K562 (cell line): Measurements from ENCODE around the gene CACNA1C.

Experiments
- ARID4B ChIP-seq: sonication (generic); formaldehyde crosslinking; IDR thresholded peaks from 2 replicates; pipeline ENCODE4 v1.8.0; 2022; ENCODE audit warnings: mild to moderate bottlenecking, missing genetic modification reagents
- EGR1 ChIP-seq: fragments of 450-650 bp; conservative IDR thresholded peaks from 2 replicates; pipeline ENCODE4 v1.6.1; 2017; ENCODE audit warnings: mild to moderate bottlenecking
- GATAD2A ChIP-seq: fragments of 450-650 bp; IDR thresholded peaks from 2 replicates; pipeline ENCODE4 v1.6.1; 2017
- SMAD3 ChIP-seq: fragments of 450-650 bp; formaldehyde crosslinking; conservative IDR thresholded peaks from 2 replicates; pipeline ENCODE4 v1.4.0; 2020; ENCODE audit warnings: mild to moderate bottlenecking
- ZFP30 ChIP-seq: fragments of 250-450 bp; sonication (Bioruptor Pico); IDR thresholded peaks from 2 replicates; pipeline ENCODE4 v1.8.0; 2022; ENCODE audit warnings: moderate library complexity, mild to moderate bottlenecking, inconsistent platforms, borderline replicate concordance
- TF ChIP-seq, protein P1 (sequence below): fragments of 250-450 bp; sonication (Bioruptor Pico); IDR thresholded peaks from 2 replicates; pipeline ENCODE4 v1.4.0; 2020; ENCODE audit warnings: mild to moderate bottlenecking, moderate library complexity
- TF ChIP-seq, protein P2 (sequence below): sonication (generic); formaldehyde crosslinking; IDR thresholded peaks from 2 replicates; pipeline ENCODE4 v1.9.0; 2022; ENCODE audit warnings: mild to moderate bottlenecking, missing genetic modification reagents
- TF ChIP-seq, protein P3 (sequence below): sonication (generic); formaldehyde crosslinking; IDR thresholded peaks from 2 replicates; pipeline ENCODE4 v1.8.0; 2023; ENCODE audit warnings: mild to moderate bottlenecking, missing genetic modification reagents
- TF ChIP-seq, protein P4 (sequence below), 2 experiments: fragments of 450-650 bp; formaldehyde crosslinking in 1 of 2; IDR thresholded peaks; 2 replicates each; pipeline versions ENCODE4 v1.4.0 to v1.6.1; 2014 to 2020; ENCODE audit warnings: mild to moderate bottlenecking in 2 of 2, borderline replicate concordance in 1 of 2, low read depth in 1 of 2

DNA sequence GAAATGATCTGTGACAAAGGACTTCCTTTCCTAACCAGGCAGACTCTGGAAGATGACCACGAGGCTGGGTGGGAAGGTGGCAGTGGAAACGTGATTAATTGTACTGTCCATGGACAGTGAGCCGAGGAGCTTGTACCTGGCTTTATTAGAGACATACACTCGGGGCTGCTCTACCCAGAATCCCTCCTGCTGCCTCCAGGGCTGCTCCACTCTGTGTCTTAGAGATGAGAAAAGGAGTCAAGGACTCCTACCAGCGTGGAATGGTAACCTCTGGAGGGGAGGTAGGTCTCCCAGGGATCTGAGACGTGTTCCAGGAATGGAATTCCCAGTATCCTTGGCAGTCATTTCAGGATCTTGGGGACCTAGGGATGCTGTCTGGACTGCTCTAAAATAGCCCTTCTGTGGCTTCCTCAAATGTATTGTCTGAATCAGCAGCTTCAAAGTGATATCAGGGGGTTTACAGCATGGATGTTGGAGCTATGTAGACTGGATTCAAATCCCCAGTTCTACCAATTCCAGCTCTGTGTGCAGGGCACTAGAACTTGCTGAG, 237.8 kb downstream of the CACNA1C start:
- TF ChIP-seq, protein P1, sequence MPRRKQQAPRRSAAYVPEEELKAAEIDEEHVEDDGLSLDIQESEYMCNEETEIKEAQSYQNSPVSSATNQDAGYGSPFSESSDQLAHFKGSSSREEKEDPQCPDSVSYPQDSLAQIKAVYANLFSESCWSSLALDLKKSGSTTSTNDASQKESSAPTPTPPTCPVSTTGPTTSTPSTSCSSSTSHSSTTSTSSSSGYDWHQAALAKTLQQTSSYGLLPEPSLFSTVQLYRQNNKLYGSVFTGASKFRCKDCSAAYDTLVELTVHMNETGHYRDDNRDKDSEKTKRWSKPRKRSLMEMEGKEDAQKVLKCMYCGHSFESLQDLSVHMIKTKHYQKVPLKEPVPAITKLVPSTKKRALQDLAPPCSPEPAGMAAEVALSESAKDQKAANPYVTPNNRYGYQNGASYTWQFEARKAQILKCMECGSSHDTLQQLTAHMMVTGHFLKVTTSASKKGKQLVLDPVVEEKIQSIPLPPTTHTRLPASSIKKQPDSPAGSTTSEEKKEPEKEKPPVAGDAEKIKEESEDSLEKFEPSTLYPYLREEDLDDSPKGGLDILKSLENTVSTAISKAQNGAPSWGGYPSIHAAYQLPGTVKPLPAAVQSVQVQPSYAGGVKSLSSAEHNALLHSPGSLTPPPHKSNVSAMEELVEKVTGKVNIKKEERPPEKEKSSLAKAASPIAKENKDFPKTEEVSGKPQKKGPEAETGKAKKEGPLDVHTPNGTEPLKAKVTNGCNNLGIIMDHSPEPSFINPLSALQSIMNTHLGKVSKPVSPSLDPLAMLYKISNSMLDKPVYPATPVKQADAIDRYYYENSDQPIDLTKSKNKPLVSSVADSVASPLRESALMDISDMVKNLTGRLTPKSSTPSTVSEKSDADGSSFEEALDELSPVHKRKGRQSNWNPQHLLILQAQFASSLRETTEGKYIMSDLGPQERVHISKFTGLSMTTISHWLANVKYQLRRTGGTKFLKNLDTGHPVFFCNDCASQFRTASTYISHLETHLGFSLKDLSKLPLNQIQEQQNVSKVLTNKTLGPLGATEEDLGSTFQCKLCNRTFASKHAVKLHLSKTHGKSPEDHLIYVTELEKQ (CRISPR knock-in tag): no peak
- TF ChIP-seq GATAD2A (no peak), ZFP30 (no peak), ARID4B (no peak), EGR1 (no peak), SMAD3 (CRISPR knock-in tag) (no peak)
- TF ChIP-seq, protein P2, sequence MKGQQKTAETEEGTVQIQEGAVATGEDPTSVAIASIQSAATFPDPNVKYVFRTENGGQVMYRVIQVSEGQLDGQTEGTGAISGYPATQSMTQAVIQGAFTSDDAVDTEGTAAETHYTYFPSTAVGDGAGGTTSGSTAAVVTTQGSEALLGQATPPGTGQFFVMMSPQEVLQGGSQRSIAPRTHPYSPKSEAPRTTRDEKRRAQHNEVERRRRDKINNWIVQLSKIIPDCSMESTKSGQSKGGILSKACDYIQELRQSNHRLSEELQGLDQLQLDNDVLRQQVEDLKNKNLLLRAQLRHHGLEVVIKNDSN: no peak
- TF ChIP-seq, protein P3, sequence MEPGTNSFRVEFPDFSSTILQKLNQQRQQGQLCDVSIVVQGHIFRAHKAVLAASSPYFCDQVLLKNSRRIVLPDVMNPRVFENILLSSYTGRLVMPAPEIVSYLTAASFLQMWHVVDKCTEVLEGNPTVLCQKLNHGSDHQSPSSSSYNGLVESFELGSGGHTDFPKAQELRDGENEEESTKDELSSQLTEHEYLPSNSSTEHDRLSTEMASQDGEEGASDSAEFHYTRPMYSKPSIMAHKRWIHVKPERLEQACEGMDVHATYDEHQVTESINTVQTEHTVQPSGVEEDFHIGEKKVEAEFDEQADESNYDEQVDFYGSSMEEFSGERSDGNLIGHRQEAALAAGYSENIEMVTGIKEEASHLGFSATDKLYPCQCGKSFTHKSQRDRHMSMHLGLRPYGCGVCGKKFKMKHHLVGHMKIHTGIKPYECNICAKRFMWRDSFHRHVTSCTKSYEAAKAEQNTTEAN (CRISPR knock-in tag): no peak
- TF ChIP-seq, protein P4, sequence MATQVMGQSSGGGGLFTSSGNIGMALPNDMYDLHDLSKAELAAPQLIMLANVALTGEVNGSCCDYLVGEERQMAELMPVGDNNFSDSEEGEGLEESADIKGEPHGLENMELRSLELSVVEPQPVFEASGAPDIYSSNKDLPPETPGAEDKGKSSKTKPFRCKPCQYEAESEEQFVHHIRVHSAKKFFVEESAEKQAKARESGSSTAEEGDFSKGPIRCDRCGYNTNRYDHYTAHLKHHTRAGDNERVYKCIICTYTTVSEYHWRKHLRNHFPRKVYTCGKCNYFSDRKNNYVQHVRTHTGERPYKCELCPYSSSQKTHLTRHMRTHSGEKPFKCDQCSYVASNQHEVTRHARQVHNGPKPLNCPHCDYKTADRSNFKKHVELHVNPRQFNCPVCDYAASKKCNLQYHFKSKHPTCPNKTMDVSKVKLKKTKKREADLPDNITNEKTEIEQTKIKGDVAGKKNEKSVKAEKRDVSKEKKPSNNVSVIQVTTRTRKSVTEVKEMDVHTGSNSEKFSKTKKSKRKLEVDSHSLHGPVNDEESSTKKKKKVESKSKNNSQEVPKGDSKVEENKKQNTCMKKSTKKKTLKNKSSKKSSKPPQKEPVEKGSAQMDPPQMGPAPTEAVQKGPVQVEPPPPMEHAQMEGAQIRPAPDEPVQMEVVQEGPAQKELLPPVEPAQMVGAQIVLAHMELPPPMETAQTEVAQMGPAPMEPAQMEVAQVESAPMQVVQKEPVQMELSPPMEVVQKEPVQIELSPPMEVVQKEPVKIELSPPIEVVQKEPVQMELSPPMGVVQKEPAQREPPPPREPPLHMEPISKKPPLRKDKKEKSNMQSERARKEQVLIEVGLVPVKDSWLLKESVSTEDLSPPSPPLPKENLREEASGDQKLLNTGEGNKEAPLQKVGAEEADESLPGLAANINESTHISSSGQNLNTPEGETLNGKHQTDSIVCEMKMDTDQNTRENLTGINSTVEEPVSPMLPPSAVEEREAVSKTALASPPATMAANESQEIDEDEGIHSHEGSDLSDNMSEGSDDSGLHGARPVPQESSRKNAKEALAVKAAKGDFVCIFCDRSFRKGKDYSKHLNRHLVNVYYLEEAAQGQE (IDR thresholded peaks at IDR 0.05; ENCODE audit: borderline replicate concordance): no peak
- TF ChIP-seq, protein P4 (CRISPR knock-in tag; IDR thresholded peaks at IDR 0.05; ENCODE audit: low read depth): no peak
